Activated B cell treated with CpG ODN at 0.5 μM for 24 hours (primary cell): Measurements from ENCODE around the gene CCDC90B. TPM values are rescaled to one million over a fixed set of nuclear protein-coding genes. Genes with fewer than 3 reads are reported as not detected.

Experiments used
- ATAC-seq: fragments of 200-7000 bp; cut with Tn5 transposase; one replicate; pipeline ENCODE4 v1.10.0; 2021; ENCODE audit warnings: low read depth, mild to moderate bottlenecking, moderate library complexity
- CTCF ChIA-PET: fragments of 350-600 bp; sonication (Branson Sonifier 250); formaldehyde crosslinking; loops from one replicate; lab custom pipeline; 2021; ENCODE audit warnings: antibody characterized with exemption; lab: Charles Lee
- POLR2A ChIA-PET: fragments of 350-600 bp; sonication (Branson Sonifier 250); formaldehyde crosslinking; loops from one replicate; lab custom pipeline; 2021; ENCODE audit warnings: antibody characterized with exemption; lab: Charles Lee
- DNase-seq: peaks from one replicate; pipeline ENCODE4 v3.0.0; 2022
- H3K27ac Mint-ChIP-seq: one replicate; pipeline ENCODE4 v1.8.0; 2020; ENCODE audit warnings: mixed read lengths
- H3K27me3 Mint-ChIP-seq: one replicate; pipeline ENCODE4 v1.8.0; 2021; ENCODE audit warnings: mixed read lengths
- H3K36me3 Mint-ChIP-seq: one replicate; pipeline ENCODE4 v1.8.0; 2021; ENCODE audit warnings: low read depth, mixed read lengths
- H3K4me1 Mint-ChIP-seq: one replicate; pipeline ENCODE4 v1.8.0; 2021; ENCODE audit warnings: mixed read lengths
- H3K4me3 Mint-ChIP-seq: one replicate; pipeline ENCODE4 v1.8.0; 2020; ENCODE audit warnings: mild to moderate bottlenecking, mixed read lengths
- H3K9me3 Mint-ChIP-seq: one replicate; pipeline ENCODE4 v1.8.0; 2020; ENCODE audit warnings: mixed read lengths
- CTCF ChIP-seq: fragments of 200-600 bp; IDR thresholded peaks from one replicate; pipeline ENCODE4 v1.8.0; 2022; ENCODE audit warnings: antibody characterized with exemption, mild to moderate bottlenecking
- intact Hi-C: fragments of 100-400 bp; cut with micrococcal nuclease; formaldehyde crosslinking; loops from one replicate; pipeline ENCODE4 v1.15.1; 2024
- total RNA-seq: library from RNA; stranded (reverse); gene quantifications from 2 replicates; pipeline ENCODE4 v1.2.3, GENCODE V29; 2022

The CCDC90B gene
- total RNA-seq, 1 donor from 2014 or later: 29.2 TPM

- Mint-ChIP-seq H3K27me3 (no peaks in the 10 kb centered on the region), H3K27ac (no peak overlapping the region), H3K36me3 (no peaks in the 10 kb centered on the region), H3K9me3 (no peaks in the 10 kb centered on the region), H3K4me3 (no peak overlapping the region), H3K4me1 (no peaks in the 10 kb centered on the region)
- ATAC-seq: no peak
- POLR2A ChIA-PET: no interaction called here
- no peak for TF ChIP-seq CTCF
- intact Hi-C loops: no loop called here
- DNase-seq: no peak
- CTCF ChIA-PET: interaction anchor here (1.6 kb wide), 1 partner anchor 356 kb away, joined by 4 read pairs; no protein-coding TSS in a partner anchor
Measured at GRCh38 chr11:83223457-83223856, 62.7 kb downstream of the CCDC90B start.

- no peak overlapping the region for H3K27ac Mint-ChIP-seq
- H3K9me3 Mint-ChIP-seq: no peaks in the 10 kb centered on the region
- no peak for ATAC-seq
- POLR2A ChIA-PET: no interaction called here
- no peak for TF ChIP-seq CTCF
- H3K36me3 Mint-ChIP-seq: no peaks in the 10 kb centered on the region
- H3K4me3 Mint-ChIP-seq: no peak overlapping the region
- DNase-seq: no peak
- CTCF ChIA-PET: no interaction called here
- H3K4me1 Mint-ChIP-seq: no peaks in the 10 kb centered on the region
- intact Hi-C loops: no loop called here
- H3K27me3 Mint-ChIP-seq: no peaks in the 10 kb centered on the region
Measured at GRCh38 chr11:83222499-83222898, 63.7 kb downstream of the CCDC90B start.

- CTCF ChIA-PET: no interaction called here
- POLR2A ChIA-PET: no interaction called here
- no peaks in the 10 kb centered on the region for H3K9me3 Mint-ChIP-seq
- no peaks in the 10 kb centered on the region for H3K27me3 Mint-ChIP-seq
- no peak overlapping the region for H3K4me3 Mint-ChIP-seq
- no peaks in the 10 kb centered on the region for H3K36me3 Mint-ChIP-seq
- no peak for DNase-seq
- ATAC-seq: no peak
- intact Hi-C loops: no loop called here
- no peak for TF ChIP-seq CTCF
- H3K27ac Mint-ChIP-seq: no peak overlapping the region
- H3K4me1 Mint-ChIP-seq: no peaks in the 10 kb centered on the region
Measured at GRCh38 chr11:83221694-83222093, 64.5 kb downstream of the CCDC90B start.

- ATAC-seq (no peak), DNase-seq (no peak)
- intact Hi-C loops: no loop called here
- Mint-ChIP-seq H3K4me3 (no peak overlapping the region), H3K36me3 (peaks cover 3% of the 10 kb centered on the region), H3K27me3 (no peaks in the 10 kb centered on the region), H3K4me1 (no peaks in the 10 kb centered on the region), H3K27ac (no peak overlapping the region), H3K9me3 (no peaks in the 10 kb centered on the region)
- ChIA-PET CTCF (no interaction called here), POLR2A (no interaction called here)
- no peak for TF ChIP-seq CTCF
Measured at GRCh38 chr11:83220260-83220659, 65.9 kb downstream of the CCDC90B start.

- ATAC-seq (no peak), DNase-seq (no peak)
- no peaks in the 10 kb centered on the region for H3K4me1 Mint-ChIP-seq
- POLR2A ChIA-PET: no interaction called here
- CTCF ChIA-PET: no interaction called here
- no peaks in the 10 kb centered on the region for H3K27me3 Mint-ChIP-seq
- H3K9me3 Mint-ChIP-seq: no peaks in the 10 kb centered on the region
- H3K4me3 Mint-ChIP-seq: no peak overlapping the region
- intact Hi-C loops: no loop called here
- no peak overlapping the region for H3K27ac Mint-ChIP-seq
- peaks cover 7% of the 10 kb centered on the region for H3K36me3 Mint-ChIP-seq
- no peak for TF ChIP-seq CTCF
Measured at GRCh38 chr11:83219095-83219494, 67.1 kb downstream of the CCDC90B start.

Other genes with a start within 250 kb of the CCDC90B start
- gene RAB30, start 214.5 kb downstream of the CCDC90B start, total RNA-seq: 160 and 173 TPM in 2 replicates
- 105 and 123 TPM in 2 replicates for gene PCF11, start 129.2 kb downstream of the CCDC90B start, total RNA-seq
- gene ANKRD42, start 92.7 kb downstream of the CCDC90B start, total RNA-seq: 6.6 and 7.4 TPM in 2 replicates